ENCODE results near the gene GRAMD1A. TPM values are rescaled to one million over a fixed set of nuclear protein-coding genes. Genes with fewer than 3 reads are reported as not detected.

The GRAMD1A gene
- polyA plus RNA-seq, 3 donors from 2014 or later = 6.7 to 19.1 (median 7.8) TPM

GRCh38 chr19:35055715-35056179 is 55.6 kb downstream of the GRAMD1A start:
- no peaks in the 10 kb centered on the region for H3K9me3 Mint-ChIP-seq
- DNase-seq = no peak
- H3K27ac Mint-ChIP-seq = no peak overlapping the region
- no peaks in the 10 kb centered on the region for H3K36me3 Mint-ChIP-seq
- no peak overlapping the region for H3K4me3 Mint-ChIP-seq
- peaks cover 1 to 4% (median 3%) of the 10 kb centered on the region in 3 donors for H3K27me3 Mint-ChIP-seq (ENCODE audit: low read depth in 3 of 3)
- no peaks in the 10 kb centered on the region for H3K4me1 Mint-ChIP-seq

GRCh38 chr19:35056513-35057063 is 56.5 kb downstream of the GRAMD1A start:
- Mint-ChIP-seq H3K27ac (no peak overlapping the region), H3K9me3 (no peaks in the 10 kb centered on the region), H3K4me1 (no peaks in the 10 kb centered on the region), H3K27me3 (ENCODE audit: low read depth in 3 of 3) (peaks cover 1 to 4% (median 3%) of the 10 kb centered on the region in 3 donors), H3K4me3 (no peak overlapping the region), H3K36me3 (no peaks in the 10 kb centered on the region)
- no peak for DNase-seq

- no peaks in the 10 kb centered on the region for H3K36me3 Mint-ChIP-seq
- H3K9me3 Mint-ChIP-seq = no peaks in the 10 kb centered on the region
- no peak for DNase-seq
- no peak overlapping the region for H3K27ac Mint-ChIP-seq
- no peak overlapping the region for H3K4me3 Mint-ChIP-seq
- peaks cover 1 to 8% (median 3%) of the 10 kb centered on the region in 3 donors for H3K27me3 Mint-ChIP-seq (ENCODE audit: low read depth in 3 of 3)
- no peaks in the 10 kb centered on the region for H3K4me1 Mint-ChIP-seq
Measured at GRCh38 chr19:35058370-35058769, 58.2 kb downstream of the GRAMD1A start.

- H3K27me3 Mint-ChIP-seq (ENCODE audit: low read depth in 3 of 3) = peaks cover 1 to 14% (median 3%) of the 10 kb centered on the region in 3 donors
- H3K36me3 Mint-ChIP-seq = no peaks in the 10 kb centered on the region
- no peak for DNase-seq
- H3K4me1 Mint-ChIP-seq = no peaks in the 10 kb centered on the region
- no peak overlapping the region for H3K27ac Mint-ChIP-seq
- H3K9me3 Mint-ChIP-seq = no peaks in the 10 kb centered on the region
- no peak overlapping the region for H3K4me3 Mint-ChIP-seq
Measured at GRCh38 chr19:35059006-35059798, 59.1 kb downstream of the GRAMD1A start.

- Mint-ChIP-seq H3K36me3 (no peaks in the 10 kb centered on the region), H3K4me1 (no peaks in the 10 kb centered on the region)
Measured at GRCh38 chr19:35059799-35060091, 59.6 kb downstream of the GRAMD1A start.

GRCh38 chr19:35060160-35060855 is 60.2 kb downstream of the GRAMD1A start:
- no peaks in the 10 kb centered on the region for H3K36me3 Mint-ChIP-seq
- H3K4me1 Mint-ChIP-seq = no peaks in the 10 kb centered on the region
- no peak overlapping the region for H3K27ac Mint-ChIP-seq
- peaks cover 1 to 16% (median 3%) of the 10 kb centered on the region in 3 donors for H3K27me3 Mint-ChIP-seq (ENCODE audit: low read depth in 3 of 3)
- no peaks in the 10 kb centered on the region for H3K9me3 Mint-ChIP-seq
- DNase-seq = no peak
- H3K4me3 Mint-ChIP-seq = no peak overlapping the region

More at GRCh38 chr19:35059799-35060091, 59.6 kb downstream of the GRAMD1A start:
- Mint-ChIP-seq H3K4me3 (no peak overlapping the region), H3K27ac (no peak overlapping the region), H3K27me3 (ENCODE audit: low read depth in 3 of 3) (peaks cover 1 to 14% (median 3%) of the 10 kb centered on the region in 3 donors), H3K9me3 (no peaks in the 10 kb centered on the region)
- DNase-seq = no peak

GRCh38 chr19:35061583-35062373 is 61.7 kb downstream of the GRAMD1A start:
- Mint-ChIP-seq H3K27ac (peak overlapping the region in 2 of 6 donors; percentile 4 to 7), H3K4me3 (no peak overlapping the region), H3K4me1 (peaks cover 2 to 4% of the 10 kb centered on the region in 2 donors)

GRCh38 chr19:35062942-35063341 is 62.8 kb downstream of the GRAMD1A start:
- H3K36me3 Mint-ChIP-seq = no peaks in the 10 kb centered on the region
- H3K27me3 Mint-ChIP-seq (ENCODE audit: low read depth in 3 of 3) = peaks cover 3 to 12% (median 3%) of the 10 kb centered on the region in 3 donors
- H3K9me3 Mint-ChIP-seq = no peaks in the 10 kb centered on the region
- no peak overlapping the region for H3K27ac Mint-ChIP-seq
- peaks cover 7 to 9% of the 10 kb centered on the region in 2 donors for H3K4me1 Mint-ChIP-seq
- no peak overlapping the region for H3K4me3 Mint-ChIP-seq
- DNase-seq = no peak

More at GRCh38 chr19:35061583-35062373, 61.7 kb downstream of the GRAMD1A start:
- no peaks in the 10 kb centered on the region for H3K9me3 Mint-ChIP-seq
- peaks cover 0 to 12% (median 3%) of the 10 kb centered on the region in 3 donors for H3K27me3 Mint-ChIP-seq (ENCODE audit: low read depth in 3 of 3)
- H3K36me3 Mint-ChIP-seq = no peaks in the 10 kb centered on the region
- DNase-seq = no peak

- no peak overlapping the region for H3K27ac Mint-ChIP-seq
- H3K4me3 Mint-ChIP-seq = no peak overlapping the region
Measured at GRCh38 chr19:35063940-35064818, 64.1 kb downstream of the GRAMD1A start.

GRCh38 chr19:35065574-35065973 is 65.5 kb downstream of the GRAMD1A start:
- H3K36me3 Mint-ChIP-seq = no peaks in the 10 kb centered on the region
- peaks cover 0 to 7% (median under 1%) of the 10 kb centered on the region in 6 donors for H3K9me3 Mint-ChIP-seq
- peaks cover 7 to 9% of the 10 kb centered on the region in 2 donors for H3K4me1 Mint-ChIP-seq
- H3K4me3 Mint-ChIP-seq = no peak overlapping the region
- H3K27ac Mint-ChIP-seq = no peak overlapping the region
- no peak for DNase-seq
- H3K27me3 Mint-ChIP-seq (ENCODE audit: low read depth in 3 of 3) = peaks cover 2 to 12% (median 3%) of the 10 kb centered on the region in 3 donors

More at GRCh38 chr19:35063940-35064818, 64.1 kb downstream of the GRAMD1A start:
- no peaks in the 10 kb centered on the region for H3K36me3 Mint-ChIP-seq
- no peaks in the 10 kb centered on the region for H3K9me3 Mint-ChIP-seq
- DNase-seq = no peak
- H3K4me1 Mint-ChIP-seq = peaks cover 7 to 9% of the 10 kb centered on the region in 2 donors
- H3K27me3 Mint-ChIP-seq (ENCODE audit: low read depth in 3 of 3) = peaks cover 3 to 12% (median 3%) of the 10 kb centered on the region in 3 donors

- Mint-ChIP-seq H3K4me3 (no peak overlapping the region), H3K4me1 (peaks cover 7 to 9% of the 10 kb centered on the region in 2 donors)
Measured at GRCh38 chr19:35066121-35066520, 66.0 kb downstream of the GRAMD1A start.

GRCh38 chr19:35066691-35067563 is 66.8 kb downstream of the GRAMD1A start:
- DNase-seq = peak; percentile 82 to 84 (median 83)
- H3K4me1 Mint-ChIP-seq = peaks cover 7 to 9% of the 10 kb centered on the region in 2 donors
- peaks cover 2 to 9% (median 3%) of the 10 kb centered on the region in 3 donors for H3K27me3 Mint-ChIP-seq (ENCODE audit: low read depth in 3 of 3)
- peak overlapping the region in 1 of 5 donors; percentile 46 for H3K4me3 Mint-ChIP-seq
- peak overlapping the region in 4 of 6 donors; percentile 12 to 72 (median 40) for H3K27ac Mint-ChIP-seq
- H3K36me3 Mint-ChIP-seq = no peaks in the 10 kb centered on the region
- peaks cover 0 to 10% (median 2%) of the 10 kb centered on the region in 6 donors for H3K9me3 Mint-ChIP-seq

More at GRCh38 chr19:35066121-35066520, 66.0 kb downstream of the GRAMD1A start:
- Mint-ChIP-seq H3K36me3 (no peaks in the 10 kb centered on the region), H3K9me3 (peaks cover 0 to 10% (median 2%) of the 10 kb centered on the region in 6 donors), H3K27ac (no peak overlapping the region), H3K27me3 (ENCODE audit: low read depth in 3 of 3) (peaks cover 2 to 12% (median 3%) of the 10 kb centered on the region in 3 donors)
- no peak for DNase-seq
